ENCODE measurements around the gene KCNIP1. TPM values are rescaled to one million over a fixed set of nuclear protein-coding genes. Genes with fewer than 3 reads are reported as not detected.

Gene KCNIP1
- total RNA-seq, 2 experiments from 2014 or later: not detected

DNA sequence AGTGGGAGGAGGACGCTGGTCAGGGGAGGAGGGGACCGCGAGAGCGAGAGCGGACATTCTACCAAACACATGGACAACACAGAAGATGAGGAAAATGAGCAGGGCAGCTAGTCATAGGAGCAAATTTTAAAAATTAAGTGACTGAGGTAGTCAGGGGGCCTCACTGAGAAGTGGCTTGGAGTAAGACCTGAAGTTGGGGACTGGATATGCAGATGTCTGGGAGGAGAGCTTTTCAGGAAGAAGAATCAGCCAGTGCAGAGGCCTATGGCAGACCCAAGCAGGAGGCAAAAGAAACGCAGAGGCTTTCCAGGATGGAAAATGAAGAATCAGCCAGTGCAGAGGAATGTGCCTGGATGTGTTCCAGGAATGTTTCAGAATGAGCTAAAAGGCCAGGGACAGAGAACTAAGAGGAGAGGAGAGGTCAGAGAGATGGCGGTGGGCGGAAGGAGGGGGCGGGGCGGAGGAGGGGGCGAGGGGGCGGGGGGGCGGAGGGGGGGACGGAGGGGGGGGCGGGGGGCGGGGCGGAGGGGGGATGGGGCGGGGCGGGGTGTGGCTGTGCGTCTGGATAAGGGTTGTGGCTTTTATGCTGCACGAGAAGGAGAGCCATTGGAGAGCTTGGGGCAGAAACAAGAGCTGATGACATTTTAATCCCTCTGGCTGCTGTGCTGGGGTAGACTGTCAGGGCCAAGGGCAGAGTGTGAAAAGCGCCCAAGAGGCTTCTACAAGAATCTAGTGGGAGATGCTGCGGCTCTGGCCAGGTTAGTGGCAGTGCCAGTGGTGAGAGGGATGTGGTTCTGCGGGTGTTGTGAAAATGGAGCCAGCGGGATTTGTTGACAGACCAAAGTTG, 129.6 kb downstream of the KCNIP1 start:
- CTCF ChIA-PET: interaction anchor here (0.7 to 5.6 kb wide), 6 partner anchors 10 to 533 kb away, joined by 3 to 73 read pairs (median 4); no protein-coding TSS in a partner anchor
- H3K9me3 Mint-ChIP-seq (ENCODE audit: low read depth): no peaks in the 10 kb centered on the region
- H3K4me3 Mint-ChIP-seq: no peak overlapping the region
- DNase-seq (no peak), ATAC-seq (peak; percentile 28)
- no peaks in the 10 kb centered on the region for H3K36me3 Mint-ChIP-seq
- peaks cover 8% of the 10 kb centered on the region for H3K4me1 Mint-ChIP-seq
- peaks cover 13% of the 10 kb centered on the region for H3K27me3 Mint-ChIP-seq
- H3K27ac Mint-ChIP-seq: no peak overlapping the region

DNA sequence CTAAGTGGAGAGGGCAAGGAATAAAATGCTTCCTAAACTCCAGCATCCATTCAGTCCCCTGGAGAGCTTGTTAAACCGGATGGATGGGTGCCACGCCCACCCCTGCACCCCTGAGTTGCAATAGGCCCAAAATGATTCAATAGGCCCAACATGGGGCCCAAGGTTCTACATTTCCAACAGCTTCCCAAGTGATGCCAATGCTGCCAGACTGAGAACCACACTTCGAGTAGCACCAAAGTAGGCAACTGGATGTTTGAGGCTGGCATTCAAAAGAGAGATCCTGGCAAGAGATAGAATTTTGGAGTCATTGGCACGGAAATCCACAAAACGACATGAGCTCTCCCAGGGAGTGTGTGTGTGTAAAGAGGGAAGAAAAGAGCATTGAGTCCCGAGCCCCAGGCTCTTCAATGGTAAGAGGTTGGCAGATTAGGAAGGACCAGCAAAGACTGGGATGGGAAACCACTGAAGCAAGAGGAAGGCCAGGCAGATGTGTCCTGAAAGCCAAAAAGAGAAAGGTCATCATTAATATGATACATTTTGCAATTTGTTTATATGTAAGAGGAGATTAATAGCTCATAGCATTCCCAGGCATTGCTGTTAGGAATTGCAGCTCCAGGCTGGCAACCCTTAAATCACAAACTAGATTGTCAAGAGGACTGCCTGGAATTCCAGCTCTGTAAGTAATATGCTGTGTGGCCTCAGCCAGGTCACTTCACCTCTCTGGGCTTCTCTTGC, 130.6 kb downstream of the KCNIP1 start:
- CTCF ChIA-PET: interaction anchor here (0.9 to 5.6 kb wide), 4 partner anchors 34 to 200 kb away, joined by 3 to 73 read pairs (median 3); no protein-coding TSS in a partner anchor
- ATAC-seq (no peak), DNase-seq (no peak)
- H3K4me1 Mint-ChIP-seq: peaks cover 8% of the 10 kb centered on the region
- H3K27me3 Mint-ChIP-seq: peaks cover 13% of the 10 kb centered on the region
- no peak overlapping the region for H3K27ac Mint-ChIP-seq
- no peaks in the 10 kb centered on the region for H3K36me3 Mint-ChIP-seq
- no peaks in the 10 kb centered on the region for H3K9me3 Mint-ChIP-seq (ENCODE audit: low read depth)
- H3K4me3 Mint-ChIP-seq: no peak overlapping the region

DNA sequence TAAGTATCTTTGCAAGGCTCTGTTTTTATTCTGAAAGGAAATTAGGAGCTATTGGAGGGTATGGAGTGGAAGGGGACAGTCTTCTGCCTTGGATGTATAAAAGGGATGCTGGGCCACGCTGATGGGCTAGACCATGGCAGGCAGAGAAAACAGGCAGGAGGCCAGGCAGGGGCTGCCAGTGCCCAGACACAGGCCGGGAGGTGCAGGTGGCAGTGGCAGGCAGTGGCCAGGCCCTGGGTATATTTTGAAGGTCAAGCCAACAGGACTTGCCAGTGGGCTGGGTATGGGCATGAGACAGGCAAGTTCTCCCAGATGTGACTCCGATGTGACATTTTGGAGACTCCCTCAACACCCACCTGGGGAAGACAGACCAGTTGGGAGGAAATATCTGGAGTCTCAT, 131.9 kb downstream of the KCNIP1 start:
- DNase-seq (no peak), ATAC-seq (no peak)
- no peak overlapping the region for H3K27ac Mint-ChIP-seq
- H3K4me3 Mint-ChIP-seq: no peak overlapping the region
- no peaks in the 10 kb centered on the region for H3K36me3 Mint-ChIP-seq
- peaks cover 8% of the 10 kb centered on the region for H3K4me1 Mint-ChIP-seq
- H3K9me3 Mint-ChIP-seq (ENCODE audit: low read depth): no peaks in the 10 kb centered on the region
- H3K27me3 Mint-ChIP-seq: peaks cover 19% of the 10 kb centered on the region
- CTCF ChIA-PET: interaction anchor here (1.5 to 5.6 kb wide), 2 partner anchors 202 to 208 kb away, joined by 3 to 73 read pairs; no protein-coding TSS in a partner anchor

DNA sequence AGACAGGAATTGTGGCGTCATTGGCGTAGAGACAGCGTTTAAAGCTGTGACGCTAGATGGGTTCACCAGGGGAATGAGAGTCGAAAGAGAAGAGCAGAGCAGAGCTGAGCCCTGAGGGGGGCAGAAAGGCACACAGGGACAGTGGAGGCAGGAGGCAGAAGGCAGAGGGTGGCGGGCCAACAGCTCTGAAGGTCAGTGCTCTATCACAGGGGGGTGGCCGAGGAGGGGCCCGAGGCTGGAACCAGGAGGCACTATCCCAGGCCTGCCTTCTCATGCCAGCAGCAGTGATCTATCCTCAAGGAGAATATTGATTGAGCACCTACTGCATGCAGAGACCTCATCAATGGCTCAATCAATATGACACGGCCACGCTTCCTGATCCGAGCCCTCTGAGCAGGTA, 132.4 kb downstream of the KCNIP1 start:
- Mint-ChIP-seq H3K4me1 (peaks cover 8% of the 10 kb centered on the region), H3K36me3 (no peaks in the 10 kb centered on the region), H3K9me3 (ENCODE audit: low read depth) (no peaks in the 10 kb centered on the region), H3K27me3 (peaks cover 19% of the 10 kb centered on the region), H3K4me3 (no peak overlapping the region), H3K27ac (no peak overlapping the region)
- ATAC-seq (no peak), DNase-seq (no peak)
- CTCF ChIA-PET: interaction anchor here (1.5 to 5.6 kb wide), 2 partner anchors 202 to 208 kb away, joined by 3 to 73 read pairs; no protein-coding TSS in a partner anchor

DNA sequence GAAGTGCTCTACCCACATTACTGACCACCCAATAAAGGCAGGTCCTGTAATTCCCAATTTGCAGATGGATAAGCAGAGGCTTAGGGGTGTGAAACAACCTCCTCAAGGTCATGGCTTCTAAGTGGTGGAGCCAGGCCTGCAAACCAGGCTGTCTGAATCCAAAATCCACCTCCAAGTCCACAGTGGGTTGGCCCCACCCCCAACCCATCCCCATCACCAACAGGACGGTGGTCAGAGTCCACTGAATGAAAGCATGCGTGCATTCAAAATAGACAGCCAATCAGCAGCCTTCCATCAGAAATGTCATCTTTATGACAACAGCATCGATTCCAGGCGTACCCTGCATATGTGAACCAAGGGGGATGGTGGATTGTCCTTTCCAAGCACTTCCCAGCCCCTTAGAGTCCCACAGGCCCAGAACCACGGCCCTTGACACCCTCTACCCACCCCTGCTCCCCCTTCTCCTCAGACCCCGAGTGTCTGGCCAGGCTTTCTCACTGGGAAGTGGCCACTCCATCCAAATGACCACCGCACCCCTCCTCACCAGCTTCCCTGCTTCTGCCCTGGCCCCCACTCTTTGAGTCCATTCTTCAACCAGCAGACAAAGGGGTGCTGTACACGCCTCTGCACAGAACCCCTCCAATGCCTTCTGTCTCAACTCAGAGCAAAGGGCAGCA, 133.1 kb downstream of the KCNIP1 start:
- no peak for ATAC-seq
- CTCF ChIA-PET: interaction anchor here (0.6 to 2.2 kb wide), 2 partner anchors 155 to 798 kb away, joined by 3 to 9 read pairs; no protein-coding TSS in a partner anchor
- no peak overlapping the region for H3K4me3 Mint-ChIP-seq

DNA sequence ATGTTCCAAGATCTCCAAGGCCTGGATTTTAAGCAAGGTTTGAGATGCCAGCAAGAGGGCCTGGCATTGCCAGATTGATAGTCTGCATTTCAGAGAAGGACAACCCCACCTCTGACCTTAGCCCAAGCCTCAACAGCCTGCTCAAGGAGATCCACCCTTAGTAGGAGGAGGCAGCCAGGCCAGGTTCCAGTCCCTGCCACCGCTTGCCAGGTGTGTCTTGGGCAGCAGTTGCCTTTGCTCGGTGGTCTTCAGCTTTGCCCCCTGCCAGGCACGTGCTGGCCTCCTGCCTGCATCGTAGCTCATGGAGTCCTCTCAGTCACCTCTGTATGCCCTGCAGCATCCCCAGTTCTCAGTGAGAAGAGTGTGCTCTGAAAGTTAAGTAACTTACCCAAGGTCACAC, 134.2 kb downstream of the KCNIP1 start:
- Mint-ChIP-seq H3K27me3 (peaks cover 17% of the 10 kb centered on the region), H3K4me1 (peaks cover 7% of the 10 kb centered on the region), H3K4me3 (no peak overlapping the region)

More for the DNA sequence above, 133.1 kb downstream of the KCNIP1 start:
- Mint-ChIP-seq H3K27ac (no peak overlapping the region), H3K4me1 (peaks cover 8% of the 10 kb centered on the region), H3K9me3 (ENCODE audit: low read depth) (no peaks in the 10 kb centered on the region), H3K27me3 (peaks cover 19% of the 10 kb centered on the region), H3K36me3 (no peaks in the 10 kb centered on the region)
- DNase-seq: no peak

DNA sequence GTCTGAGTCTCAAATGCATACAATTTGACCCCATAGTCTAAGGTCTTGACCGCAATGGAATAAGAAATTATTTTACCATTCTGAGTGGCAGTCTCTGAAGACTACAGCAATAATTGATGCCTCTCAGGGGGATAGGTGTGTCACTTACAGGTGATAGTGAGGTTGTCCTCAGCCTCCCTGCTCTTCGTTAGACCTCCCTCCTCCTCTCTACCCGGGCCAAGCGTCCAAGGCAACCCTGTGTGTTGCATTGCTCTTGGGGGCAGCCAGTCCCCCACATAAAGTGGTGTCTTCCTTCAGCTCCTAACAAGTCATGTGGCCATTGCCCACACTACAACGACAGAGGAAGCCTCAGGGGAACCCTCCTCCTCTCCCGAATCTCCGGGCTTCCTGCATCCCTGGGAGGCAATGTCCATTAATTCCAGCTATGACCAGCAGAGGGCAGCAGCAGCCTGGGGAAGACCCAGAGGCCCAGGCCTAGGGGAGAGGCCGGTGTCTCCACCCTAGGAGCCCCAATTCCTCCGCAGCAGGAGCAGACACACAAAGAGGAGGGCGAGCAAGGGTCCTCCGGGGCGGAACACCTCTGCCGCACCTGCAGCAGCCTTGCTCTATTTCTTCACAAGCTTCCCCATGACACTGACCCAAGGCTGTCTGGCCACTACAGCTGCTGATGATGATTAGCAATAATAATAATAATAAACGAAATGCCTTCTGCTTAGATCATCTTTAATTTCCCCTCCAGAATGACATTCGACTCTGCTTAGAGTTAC, 134.8 kb downstream of the KCNIP1 start:
- no peak overlapping the region for H3K27ac Mint-ChIP-seq
- peaks cover 2% of the 10 kb centered on the region for H3K4me1 Mint-ChIP-seq
- H3K4me3 Mint-ChIP-seq: no peak overlapping the region
- ATAC-seq (peak; percentile 72), DNase-seq (peak; percentile 76)
- peaks cover 12% of the 10 kb centered on the region for H3K27me3 Mint-ChIP-seq
- no peaks in the 10 kb centered on the region for H3K36me3 Mint-ChIP-seq
- no peaks in the 10 kb centered on the region for H3K9me3 Mint-ChIP-seq (ENCODE audit: low read depth)
- CTCF ChIA-PET: interaction anchor here (0.6 to 2.2 kb wide), 17 partner anchors 12 to 680 kb away, joined by 3 to 9 read pairs (median 3); no protein-coding TSS in a partner anchor

More for the DNA sequence above, 134.2 kb downstream of the KCNIP1 start:
- CTCF ChIA-PET: interaction anchor here (0.6 to 2.2 kb wide), 16 partner anchors 13 to 681 kb away, joined by 3 to 9 read pairs (median 3); no protein-coding TSS in a partner anchor
- H3K9me3 Mint-ChIP-seq (ENCODE audit: low read depth): no peaks in the 10 kb centered on the region
- no peaks in the 10 kb centered on the region for H3K36me3 Mint-ChIP-seq
- DNase-seq (no peak), ATAC-seq (no peak)
- no peak overlapping the region for H3K27ac Mint-ChIP-seq

DNA sequence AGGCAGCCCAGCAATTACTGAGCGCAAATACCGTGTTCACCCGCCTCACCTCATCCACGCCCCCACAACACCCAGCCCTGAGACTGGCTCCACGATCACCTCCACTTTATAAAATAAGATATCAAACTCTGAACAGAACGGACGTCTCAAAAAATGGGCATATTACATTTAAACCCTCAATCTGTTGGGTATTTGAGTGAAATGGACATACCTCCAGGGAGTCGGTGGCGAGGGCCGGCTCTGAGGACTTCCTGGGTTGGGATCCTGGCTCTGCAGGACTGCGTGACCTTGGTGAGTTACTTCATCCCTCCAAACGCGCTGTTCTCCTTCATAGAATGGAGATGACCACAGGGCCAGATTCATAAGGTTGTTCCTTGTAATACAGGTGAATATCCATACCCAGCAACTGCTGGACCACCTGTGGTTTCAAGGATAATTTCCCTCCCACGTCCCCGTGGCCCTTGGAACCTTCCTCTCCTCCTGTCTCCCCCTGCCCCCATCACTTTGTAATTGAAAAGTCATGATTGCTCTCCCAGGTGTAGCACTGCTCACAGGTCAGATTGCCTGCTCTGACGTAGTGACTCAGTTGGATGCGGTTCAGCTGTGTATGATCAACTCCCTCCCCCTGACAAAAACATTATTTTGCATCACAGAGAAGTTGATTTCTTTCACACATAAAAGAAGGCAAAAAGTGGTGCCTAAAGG, 135.6 kb downstream of the KCNIP1 start:
- Mint-ChIP-seq H3K36me3 (no peaks in the 10 kb centered on the region), H3K4me1 (no peaks in the 10 kb centered on the region), H3K27me3 (peaks cover 11% of the 10 kb centered on the region), H3K4me3 (no peak overlapping the region), H3K27ac (no peak overlapping the region), H3K9me3 (ENCODE audit: low read depth) (no peaks in the 10 kb centered on the region)
- ATAC-seq: no peak
- CTCF ChIA-PET: interaction anchor here (0.6 to 2.2 kb wide), 13 partner anchors 11 to 245 kb away, joined by 3 to 9 read pairs (median 3); no protein-coding TSS in a partner anchor
- DNase-seq: no peak

DNA sequence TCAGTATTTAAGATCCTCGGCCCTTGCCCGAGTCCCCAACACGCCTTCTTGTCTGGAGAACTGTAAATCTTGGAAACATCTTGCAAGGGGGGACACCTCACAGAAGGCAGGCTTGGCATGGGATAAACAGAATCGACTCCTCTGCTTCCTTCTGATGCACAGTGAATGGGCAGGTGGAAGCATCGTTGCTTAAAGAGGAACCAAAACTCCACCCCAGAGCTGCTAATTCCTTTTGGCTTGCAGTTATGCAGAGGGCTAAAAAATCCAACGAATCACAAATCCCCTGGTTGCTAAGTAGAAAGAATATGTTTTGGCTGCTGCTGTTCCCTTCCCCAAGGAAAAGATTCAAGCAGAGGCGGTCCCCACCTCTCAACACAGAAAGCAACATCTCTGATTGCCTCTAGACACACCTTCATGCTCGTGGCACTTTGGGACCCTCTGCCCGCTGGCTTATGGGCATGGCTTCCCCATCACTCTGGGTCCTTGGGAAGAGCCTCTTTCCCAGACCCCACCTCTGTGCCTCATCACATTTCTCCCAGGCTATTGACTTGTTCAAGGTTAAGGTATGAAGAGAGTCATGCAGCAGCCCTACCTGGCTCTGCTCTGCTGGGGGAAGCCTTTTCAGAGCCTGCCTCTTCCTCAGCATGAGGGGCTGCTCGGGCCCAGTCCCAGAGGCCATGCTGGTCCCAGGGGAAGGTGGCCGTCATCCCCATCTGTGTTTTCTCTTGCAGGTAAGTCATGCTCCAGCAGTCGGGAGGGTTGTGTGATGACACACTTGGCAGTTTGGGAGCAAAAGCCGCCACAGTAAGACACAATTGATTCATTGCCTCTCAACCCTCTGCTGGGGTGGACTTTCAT, 137.1 kb downstream of the KCNIP1 start:
- CTCF ChIA-PET: interaction anchor here (1.0 kb wide), 1 partner anchor 206 kb away, joined by 3 read pairs; no protein-coding TSS in a partner anchor
- no peaks in the 10 kb centered on the region for H3K9me3 Mint-ChIP-seq (ENCODE audit: low read depth)
- H3K36me3 Mint-ChIP-seq: no peaks in the 10 kb centered on the region
- no peak overlapping the region for H3K4me3 Mint-ChIP-seq
- H3K27me3 Mint-ChIP-seq: peaks cover 24% of the 10 kb centered on the region
- ATAC-seq (no peak), DNase-seq (no peak)
- H3K27ac Mint-ChIP-seq: no peak overlapping the region
- no peaks in the 10 kb centered on the region for H3K4me1 Mint-ChIP-seq

DNA sequence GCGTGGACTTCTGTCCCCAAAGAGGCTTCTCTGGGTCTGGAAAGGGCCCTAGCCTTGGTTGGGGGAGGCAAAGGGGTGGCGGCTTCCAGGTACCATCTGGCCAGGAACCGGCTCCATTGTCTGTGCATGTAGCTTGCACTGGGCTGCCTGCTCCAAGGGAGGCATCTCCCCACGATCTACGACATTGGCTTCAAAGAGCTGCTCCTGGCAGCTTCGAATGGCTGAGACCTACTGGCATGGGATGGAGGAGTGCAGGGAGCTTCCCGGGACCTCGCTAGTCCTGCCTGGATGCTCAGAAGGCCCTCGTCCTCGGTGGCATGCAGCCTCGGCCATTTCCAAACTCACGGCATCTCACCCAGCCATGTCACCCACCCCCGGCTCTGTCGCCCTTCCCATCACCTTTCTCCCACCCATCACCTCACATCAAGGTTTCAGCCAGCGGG, 137.8 kb downstream of the KCNIP1 start:
- Mint-ChIP-seq H3K27me3 (peaks cover 30% of the 10 kb centered on the region), H3K4me1 (no peaks in the 10 kb centered on the region), H3K36me3 (no peaks in the 10 kb centered on the region), H3K9me3 (ENCODE audit: low read depth) (no peaks in the 10 kb centered on the region), H3K4me3 (no peak overlapping the region), H3K27ac (no peak overlapping the region)
- no peak for DNase-seq
- ATAC-seq: no peak
- CTCF ChIA-PET: no interaction called here

DNA sequence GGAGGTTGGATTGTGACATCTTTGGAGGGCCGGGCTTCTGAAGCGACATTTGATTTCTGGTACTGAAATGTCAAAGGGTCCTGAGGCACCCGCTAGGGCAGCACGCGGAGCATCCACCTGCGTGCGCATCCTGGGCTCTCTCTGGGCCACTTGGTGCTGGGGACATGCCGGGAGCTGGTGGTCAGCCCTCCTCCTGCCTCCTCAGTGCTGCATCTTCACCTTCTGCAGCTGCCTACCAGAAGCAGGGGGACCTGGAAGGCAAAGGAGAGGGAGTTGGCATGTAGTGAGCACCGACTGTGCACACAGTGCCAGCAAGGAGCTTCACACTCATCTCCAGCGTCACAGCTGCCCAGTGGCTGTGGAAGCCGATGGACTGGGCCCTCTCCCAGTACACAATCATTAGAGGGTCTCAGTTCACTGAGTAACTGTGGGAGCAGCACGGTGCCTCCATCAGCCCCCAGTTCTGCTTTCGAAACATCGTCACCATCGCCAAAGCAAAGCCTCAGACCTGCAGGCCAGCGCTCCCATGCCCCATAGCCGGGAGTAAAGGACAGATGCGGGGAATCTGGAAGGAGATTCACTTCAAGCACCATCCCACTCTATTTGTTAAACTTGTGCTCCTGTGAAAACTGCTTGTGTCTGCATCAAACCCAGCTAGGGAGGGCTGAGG, 138.4 kb downstream of the KCNIP1 start:
- CTCF ChIA-PET: no interaction called here

More for the DNA sequence above, 138.4 kb downstream of the KCNIP1 start:
- H3K36me3 Mint-ChIP-seq: no peaks in the 10 kb centered on the region
- H3K9me3 Mint-ChIP-seq (ENCODE audit: low read depth): no peaks in the 10 kb centered on the region
- no peak overlapping the region for H3K27ac Mint-ChIP-seq
- DNase-seq: no peak
- no peak overlapping the region for H3K4me3 Mint-ChIP-seq
- no peak for ATAC-seq
- no peaks in the 10 kb centered on the region for H3K4me1 Mint-ChIP-seq
- H3K27me3 Mint-ChIP-seq: peaks cover 33% of the 10 kb centered on the region
